GM23248 (cell line): ENCODE measurements around the gene DLG2. TPM values are rescaled to one million over a fixed set of nuclear protein-coding genes. Genes with fewer than 3 reads are reported as not detected.

Source experiments
- DNase-seq: peaks from one replicate; pipeline ENCODE4 v3.0.0-alpha.2; 2015
- H2AFZ ChIP-seq: fragments of 200-600 bp; sonication (generic); 2 replicates; pipeline ENCODE4 v1.6.1; 2016; ENCODE audit warnings: antibody characterized with exemption
- H3F3A ChIP-seq: fragments of 200-600 bp; sonication (generic); 2 replicates; pipeline ENCODE4 v1.6.1; 2016; ENCODE audit warnings: mild to moderate bottlenecking, antibody characterized with exemption, mixed run types; ENCODE audit not compliant: insufficient read depth
- H3K27ac ChIP-seq: fragments of 200-600 bp; sonication (generic); 2 replicates; pipeline ENCODE4 v1.5.1; 2016; ENCODE audit warnings: mild to moderate bottlenecking
- H3K27me3 ChIP-seq: fragments of 200-600 bp; sonication (generic); replicated peaks from 2 replicates; pipeline ENCODE4 v1.6.1; 2016; ENCODE audit warnings: mild to moderate bottlenecking; ENCODE audit not compliant: insufficient read depth
- H3K36me3 ChIP-seq: fragments of 200-600 bp; sonication (generic); 2 replicates; pipeline ENCODE4 v1.6.1; 2016; ENCODE audit warnings: low read depth, mild to moderate bottlenecking
- H3K4me1 ChIP-seq: fragments of 200-600 bp; sonication (generic); 2 replicates; pipeline ENCODE4 v1.6.1; 2016; ENCODE audit warnings: mild to moderate bottlenecking; ENCODE audit not compliant: insufficient read depth
- H3K4me2 ChIP-seq: fragments of 200-600 bp; sonication (generic); one replicate; pipeline ENCODE4 v1.6.1; 2016; ENCODE audit warnings: mild to moderate bottlenecking; ENCODE audit not compliant: unreplicated experiment
- H3K4me3 ChIP-seq: fragments of 200-600 bp; sonication (generic); 2 replicates; pipeline ENCODE4 v1.5.1; 2016; ENCODE audit warnings: mild to moderate bottlenecking
- H3K79me2 ChIP-seq: fragments of 200-600 bp; sonication (generic); 2 replicates; pipeline ENCODE4 v1.6.1; 2016; ENCODE audit warnings: mild to moderate bottlenecking; ENCODE audit not compliant: insufficient read depth
- H3K9ac ChIP-seq: fragments of 200-600 bp; sonication (generic); 2 replicates; pipeline ENCODE4 v1.6.1; 2016; ENCODE audit warnings: mild to moderate bottlenecking
- H3K9me2 ChIP-seq: fragments of 200-600 bp; sonication (generic); 2 replicates; pipeline ENCODE4 v1.6.1; 2016; ENCODE audit warnings: mixed run types, mild to moderate bottlenecking, moderate library complexity; ENCODE audit not compliant: insufficient read depth
- H3K9me3 ChIP-seq: fragments of 200-600 bp; sonication (generic); one replicate; pipeline ENCODE4 v1.6.1; 2017; ENCODE audit warnings: low read depth
- H4K20me1 ChIP-seq: fragments of 200-600 bp; sonication (generic); 2 replicates; pipeline ENCODE4 v1.6.0; 2016; ENCODE audit not compliant: insufficient read depth
- EZH2 ChIP-seq: fragments of 200-600 bp; sonication (generic); IDR thresholded peaks from 2 replicates; pipeline ENCODE4 v1.6.1; 2018; ENCODE audit warnings: antibody characterized with exemption, mild to moderate bottlenecking; ENCODE audit not compliant: insufficient read depth, poor library complexity, severe bottlenecking
- EZH2phosphoT487 ChIP-seq: fragments of 200-600 bp; sonication (generic); IDR thresholded peaks from 2 replicates; pipeline ENCODE4 v1.6.1; 2018; ENCODE audit warnings: antibody characterized with exemption, moderate library complexity, mild to moderate bottlenecking, low read depth; ENCODE audit not compliant: insufficient read depth
- WGBS, 2 experiments: methylation state at CpG; one replicate each; pipeline ENCODE4 v1.1.6; 2015 to 2017; ENCODE audit warnings: low lambda C conversion rate in 2 of 2, low coverage in 1 of 2; ENCODE audit errors: missing lambda C conversion rate in 2 of 2; 5-methylcytosine and 5-hydroxymethylcytosine counted together
- in situ Hi-C: fragments of 300-500 bp; cut with MboI; formaldehyde crosslinking; loops from 2 replicates; pipeline ENCODE4 v1.15.0; 2020
- polyA plus RNA-seq: library from polyadenylated mRNA; unstranded; fragments of >200 nt; fragmentation: Nextera tagmentation; extraction: Ambion mirVana; gene quantifications from 2 replicates; pipeline ENCODE4 v1.2.1, GENCODE V29; 2016
- total RNA-seq: library from RNA; depleted of rRNA; stranded (reverse); fragments of >200 nt; shearing (Covaris generic); gene quantifications from 2 replicates; pipeline ENCODE4 v1.2.3, GENCODE V29; 2014

The DLG2 gene
- total and polyA plus RNA-seq, 2 experiments from 2014 or later, result 1.1 to 1.7 TPM

DNA sequence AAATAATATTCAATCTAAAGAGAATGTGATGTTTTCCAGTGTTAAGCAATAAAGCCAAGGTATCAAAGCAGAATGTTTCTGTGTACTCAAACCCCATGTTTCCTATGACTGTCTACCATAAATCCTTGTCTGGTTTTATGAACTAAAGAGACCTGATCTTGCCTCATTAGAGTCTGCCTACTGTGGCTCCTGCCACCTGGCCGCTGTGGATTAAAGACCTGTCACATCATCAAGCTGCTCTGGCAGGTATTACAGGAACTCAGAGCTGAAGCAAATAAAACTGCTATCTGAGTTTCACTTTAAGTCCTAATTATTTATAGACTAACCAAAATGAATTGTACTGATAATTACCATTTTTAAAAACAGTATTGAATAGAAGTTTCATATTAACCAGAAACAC lies 2133.2 kb downstream of the DLG2 start:
- Histone ChIP-seq H3K36me3 (no peaks in the 10 kb centered on the region), H3K4me3 (no peak overlapping the region), H3K9ac (no peak overlapping the region), H3K27ac (no peak overlapping the region), H3K4me2 (no peak overlapping the region), H4K20me1 (no peaks in the 10 kb centered on the region), H2AFZ (no peak overlapping the region), H3K9me3 (no peaks in the 10 kb centered on the region), H3K27me3 (no peaks in the 10 kb centered on the region), H3F3A (no peaks in the 10 kb centered on the region), H3K9me2 (no peaks in the 10 kb centered on the region), H3K4me1 (no peaks in the 10 kb centered on the region), H3K79me2 (no peaks in the 10 kb centered on the region)
- TF ChIP-seq EZH2 (no peak), EZH2phosphoT487 (no peak)
- DNase-seq, result no peak
- 5 to 13% methylated on average over 1 of the region's 1 CpG for WGBS, 2 experiments
- in situ Hi-C loops, result no loop called here

DNA sequence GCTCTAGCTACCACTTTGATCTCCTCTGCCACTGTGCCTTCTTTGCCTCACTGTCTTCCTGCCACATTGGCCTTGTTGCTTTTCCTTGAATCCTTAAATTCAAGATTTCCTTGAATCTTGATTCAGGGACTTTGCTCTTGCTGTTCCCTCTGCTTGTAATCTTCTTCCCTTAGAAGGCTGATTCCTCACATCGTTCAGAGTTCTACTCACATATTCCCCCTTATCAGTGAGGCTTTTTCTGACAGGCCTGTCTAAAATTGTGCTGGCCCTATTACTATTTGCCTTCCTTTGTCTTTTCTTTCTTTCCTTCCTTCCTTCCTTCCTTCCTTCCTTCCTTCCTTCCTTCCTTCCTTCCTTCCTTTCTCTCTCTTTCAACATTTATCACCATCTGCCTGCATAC lies 2134.1 kb downstream of the DLG2 start:
- in situ Hi-C loops, result no loop called here
- Histone ChIP-seq H4K20me1 (no peaks in the 10 kb centered on the region), H3K9me3 (no peaks in the 10 kb centered on the region), H2AFZ (no peak overlapping the region), H3K4me1 (no peaks in the 10 kb centered on the region), H3K27me3 (no peaks in the 10 kb centered on the region), H3K4me2 (no peak overlapping the region), H3K9ac (no peak overlapping the region), H3K9me2 (no peaks in the 10 kb centered on the region), H3K27ac (no peak overlapping the region), H3K4me3 (no peak overlapping the region), H3K79me2 (no peaks in the 10 kb centered on the region), H3F3A (no peaks in the 10 kb centered on the region), H3K36me3 (no peaks in the 10 kb centered on the region)
- WGBS, 2 experiments, result 52 to 67% methylated on average over 1 of the region's 1 CpG
- TF ChIP-seq EZH2 (no peak), EZH2phosphoT487 (no peak)
- DNase-seq, result no peak

DNA sequence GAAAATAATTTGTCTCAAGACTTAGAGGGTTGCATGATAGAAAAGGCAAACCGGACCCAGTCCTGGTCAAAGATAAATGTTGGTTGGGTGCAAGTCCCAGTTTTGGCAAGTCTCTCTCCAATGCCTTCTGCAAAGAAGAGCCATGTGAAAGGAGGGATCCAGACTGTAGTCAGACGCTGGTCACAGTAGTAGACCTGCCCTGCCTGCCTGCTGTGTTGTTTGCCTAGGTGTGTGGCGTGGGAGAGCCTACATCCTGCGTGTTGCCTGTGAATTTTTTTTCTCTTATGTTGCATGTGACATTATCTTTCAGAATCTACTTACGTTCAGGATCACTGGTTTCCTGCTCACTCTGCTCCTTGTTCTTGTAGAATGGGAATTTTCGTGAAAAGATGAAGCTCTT lies 2143.3 kb downstream of the DLG2 start:
- no peak overlapping the region for H2AFZ ChIP-seq
- DNase-seq, result no peak
- no peaks in the 10 kb centered on the region for H3K79me2 ChIP-seq
- H3K4me1 ChIP-seq, result no peaks in the 10 kb centered on the region
- no peaks in the 10 kb centered on the region for H3K9me2 ChIP-seq
- H3K27ac ChIP-seq, result no peak overlapping the region
- H4K20me1 ChIP-seq, result no peaks in the 10 kb centered on the region
- H3K9ac ChIP-seq, result no peak overlapping the region
- no peaks in the 10 kb centered on the region for H3K9me3 ChIP-seq
- WGBS, 2 experiments, result 65 to 66% methylated on average over 6 of the region's 6 CpGs
- no peaks in the 10 kb centered on the region for H3K27me3 ChIP-seq
- H3K4me3 ChIP-seq, result no peak overlapping the region
- no peaks in the 10 kb centered on the region for H3F3A ChIP-seq
- no peaks in the 10 kb centered on the region for H3K36me3 ChIP-seq
- in situ Hi-C loops, result no loop called here
- TF ChIP-seq EZH2 (no peak), EZH2phosphoT487 (no peak)
- no peak overlapping the region for H3K4me2 ChIP-seq

DNA sequence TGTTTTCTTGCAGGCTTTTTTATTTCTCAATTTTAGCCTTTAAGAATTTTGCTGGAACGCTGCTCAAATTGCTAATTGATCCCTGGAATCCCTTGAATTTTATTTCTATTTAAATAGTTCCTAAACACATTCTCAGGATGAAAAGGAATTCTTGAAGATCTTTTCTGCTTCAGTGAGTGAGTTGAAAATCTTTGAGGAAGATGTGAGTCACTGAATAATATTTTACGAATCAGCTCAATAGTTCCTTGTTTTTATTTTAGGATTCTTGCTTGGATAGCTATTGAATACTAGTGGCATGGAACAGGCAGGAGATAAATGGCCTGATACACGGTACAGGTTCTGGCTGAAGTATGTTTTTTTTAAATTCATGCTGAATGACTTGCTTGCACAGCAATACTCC lies 2146.3 kb downstream of the DLG2 start:
- TF ChIP-seq EZH2phosphoT487 (no peak), EZH2 (no peak)
- Histone ChIP-seq H3K27ac (no peak overlapping the region), H3K79me2 (no peaks in the 10 kb centered on the region), H3K27me3 (no peaks in the 10 kb centered on the region), H3K36me3 (no peaks in the 10 kb centered on the region), H3K4me2 (no peak overlapping the region), H2AFZ (no peak overlapping the region), H3F3A (no peaks in the 10 kb centered on the region), H3K9ac (no peak overlapping the region), H3K4me1 (no peaks in the 10 kb centered on the region), H3K9me2 (no peaks in the 10 kb centered on the region), H3K4me3 (no peak overlapping the region), H4K20me1 (no peaks in the 10 kb centered on the region), H3K9me3 (no peaks in the 10 kb centered on the region)
- no peak for DNase-seq
- in situ Hi-C loops, result no loop called here
- 4 to 15% methylated on average over 3 of the region's 3 CpGs for WGBS, 2 experiments

GRCh38 chr11:83480251-83480650 lies 2146.9 kb downstream of the DLG2 start:
- 87 to 88% methylated on average over 8 of the region's 8 CpGs for WGBS, 2 experiments
- Histone ChIP-seq H3K9me2 (no peaks in the 10 kb centered on the region), H3K4me3 (no peak overlapping the region), H2AFZ (no peak overlapping the region), H3K36me3 (no peaks in the 10 kb centered on the region), H3K9ac (no peak overlapping the region), H3K4me2 (no peak overlapping the region), H3K9me3 (no peaks in the 10 kb centered on the region), H3K27ac (no peak overlapping the region), H3K27me3 (no peaks in the 10 kb centered on the region), H3K4me1 (no peaks in the 10 kb centered on the region), H4K20me1 (no peaks in the 10 kb centered on the region), H3K79me2 (no peaks in the 10 kb centered on the region), H3F3A (no peaks in the 10 kb centered on the region)
- no peak for DNase-seq
- no peak for TF ChIP-seq EZH2
- no peak for TF ChIP-seq EZH2phosphoT487
- in situ Hi-C loops, result no loop called here
